ENCODE measurements around the gene CCDC142.
A peak's percentile ranks its signal among the peaks of the same experiment; 100 is the strongest.
"Not testable (repeated sequence)": the region's sequence is repeated elsewhere in the genome, so short reads cannot be mapped to it uniquely, and the experiment has no call there.

The CCDC142 gene

DNA sequence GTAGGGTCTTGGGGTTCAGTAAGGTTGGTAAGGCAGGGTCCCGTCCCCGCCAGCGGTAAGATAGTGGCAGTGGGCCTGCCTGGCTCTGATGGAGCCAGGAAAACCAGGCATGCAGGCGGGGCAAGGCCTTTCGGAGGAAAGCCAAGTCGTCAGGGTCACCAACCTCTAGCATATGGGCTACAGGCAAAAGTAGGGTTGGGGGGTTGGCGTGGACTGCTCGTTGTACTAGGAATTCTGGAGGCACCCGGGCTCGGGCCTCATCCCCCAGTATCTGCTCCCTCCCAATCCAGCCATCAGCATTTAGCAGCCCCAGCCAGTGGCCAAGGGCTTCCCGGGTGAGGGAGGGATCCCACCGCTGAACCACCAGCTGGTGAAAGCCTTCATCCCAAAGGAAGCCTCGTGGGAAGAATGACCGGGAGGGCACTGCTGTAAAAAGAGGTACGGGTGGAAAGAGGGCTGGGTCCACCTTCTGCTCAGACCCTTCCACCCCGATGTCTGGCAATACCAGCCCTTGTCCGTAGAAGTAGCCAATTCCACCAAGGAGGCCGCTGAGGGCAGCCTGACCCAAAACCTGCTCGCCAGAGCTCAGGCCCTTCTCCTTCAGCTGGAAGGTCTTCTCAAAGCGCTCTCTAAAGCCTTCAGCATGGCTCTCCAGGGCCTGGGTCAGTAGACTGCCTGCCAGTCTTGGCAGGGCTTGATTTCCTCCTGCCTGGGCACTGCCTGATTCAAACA lies 20.6 kb downstream of the CCDC142 start:
- no peak for DNase-seq

DNA sequence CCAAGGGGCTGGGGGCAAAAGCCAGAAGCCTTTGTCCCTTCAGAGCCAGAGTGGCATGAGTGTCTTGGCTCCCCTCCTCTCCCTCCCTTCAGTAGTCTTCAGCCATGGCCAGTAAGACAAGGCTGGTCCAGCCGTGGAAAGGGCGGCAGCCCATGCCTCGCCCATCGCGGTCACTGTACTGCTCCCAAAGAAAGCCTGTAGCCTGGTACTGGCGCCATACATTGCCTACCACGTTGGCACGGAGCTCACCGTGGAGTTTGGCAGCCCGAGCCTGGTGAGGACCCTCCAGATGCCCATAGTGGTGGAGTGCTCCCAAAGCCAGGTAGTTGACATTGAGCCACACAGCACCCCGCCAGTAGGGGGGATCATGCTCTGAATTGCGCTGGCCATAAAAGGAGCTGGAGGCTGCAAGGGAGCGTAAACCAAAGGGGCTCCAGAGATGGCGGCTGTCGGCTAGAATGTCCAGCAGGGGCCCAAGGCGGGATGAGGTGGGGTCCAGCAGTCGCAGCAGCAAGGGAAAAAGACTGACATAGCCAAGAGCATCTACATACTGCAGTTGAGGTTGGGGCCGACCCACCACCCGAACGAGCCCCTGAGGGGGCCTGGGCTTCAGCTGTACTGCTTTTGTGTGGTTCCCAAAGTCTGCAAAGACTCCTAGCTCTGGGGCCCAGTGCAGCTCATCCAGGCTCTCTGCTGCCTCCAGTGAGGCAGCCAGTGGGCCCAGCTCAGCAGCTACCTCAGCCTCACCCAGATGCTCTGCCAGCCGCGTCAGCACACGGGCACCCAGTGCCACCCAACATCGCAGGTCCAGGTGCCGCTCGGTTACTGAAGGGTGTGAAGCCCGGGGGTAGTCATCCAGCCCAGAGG lies 21.4 kb downstream of the CCDC142 start:
- no peak for DNase-seq

DNA sequence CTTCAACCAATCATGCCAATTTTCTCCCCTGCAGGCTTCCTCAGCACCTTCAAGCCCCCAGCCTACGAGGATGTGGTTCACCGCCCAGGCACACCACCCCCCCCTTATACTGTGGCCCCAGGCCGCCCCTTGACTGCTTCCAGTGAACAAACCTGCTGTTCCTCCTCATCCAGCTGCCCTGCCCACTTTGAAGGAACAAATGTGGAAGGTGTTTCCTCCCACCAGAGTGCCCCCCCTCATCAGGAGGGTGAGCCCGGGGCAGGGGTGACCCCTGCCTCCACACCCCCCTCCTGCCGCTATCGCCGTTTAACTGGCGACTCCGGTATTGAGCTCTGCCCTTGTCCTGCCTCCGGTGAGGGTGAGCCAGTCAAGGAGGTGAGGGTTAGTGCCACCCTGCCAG lies 22.6 kb downstream of the CCDC142 start:
- not testable (repeated sequence) for DNase-seq

DNA sequence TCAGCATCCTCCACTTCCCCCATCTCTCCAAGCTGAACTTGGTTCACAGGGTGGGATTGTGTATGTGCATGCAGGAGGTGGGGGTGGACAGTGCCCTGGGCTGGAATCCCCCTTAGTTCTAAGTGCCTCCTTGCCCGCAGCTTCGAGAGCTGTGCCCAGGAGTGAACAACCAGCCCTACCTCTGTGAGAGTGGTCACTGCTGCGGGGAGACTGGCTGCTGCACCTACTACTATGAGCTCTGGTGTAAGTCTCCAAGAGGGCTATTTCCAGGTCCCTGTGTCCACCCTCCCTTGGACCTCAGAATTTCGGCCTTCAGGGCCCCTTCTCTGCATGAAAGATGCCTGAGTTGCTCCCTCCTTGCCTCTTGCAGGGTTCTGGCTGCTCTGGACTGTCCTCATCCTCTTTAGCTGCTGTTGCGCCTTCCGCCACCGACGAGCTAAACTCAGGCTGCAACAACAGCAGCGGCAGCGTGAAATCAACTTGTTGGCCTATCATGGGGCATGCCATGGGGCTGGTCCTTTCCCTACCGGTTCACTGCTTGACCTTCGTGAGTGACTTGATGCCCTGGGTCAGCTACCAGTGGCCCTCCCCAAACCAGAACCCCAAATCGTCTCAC lies 23.2 kb downstream of the CCDC142 start:
- DNase-seq, result not testable (repeated sequence)

DNA sequence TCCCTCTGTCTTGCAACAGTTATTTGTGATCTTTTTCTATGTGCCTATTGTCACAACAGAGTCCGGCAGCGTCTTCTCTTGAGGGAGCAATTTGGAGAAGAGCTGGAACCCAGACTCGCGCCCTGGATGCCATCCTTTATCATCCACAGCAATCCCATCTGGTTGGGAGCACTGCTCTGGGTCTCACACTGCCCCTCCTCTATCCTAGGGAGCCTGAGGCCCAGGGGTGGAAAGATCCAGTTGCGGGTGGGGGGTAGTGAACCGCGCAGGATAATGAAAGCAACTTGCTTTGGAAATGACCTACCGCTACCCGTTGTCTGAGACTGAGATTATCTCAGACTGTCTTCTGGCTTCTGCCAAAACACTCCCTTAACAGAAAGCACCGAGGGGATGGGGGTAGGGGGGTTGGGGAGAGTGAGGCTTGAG lies 23.8 kb downstream of the CCDC142 start:
- no peak for DNase-seq

DNA sequence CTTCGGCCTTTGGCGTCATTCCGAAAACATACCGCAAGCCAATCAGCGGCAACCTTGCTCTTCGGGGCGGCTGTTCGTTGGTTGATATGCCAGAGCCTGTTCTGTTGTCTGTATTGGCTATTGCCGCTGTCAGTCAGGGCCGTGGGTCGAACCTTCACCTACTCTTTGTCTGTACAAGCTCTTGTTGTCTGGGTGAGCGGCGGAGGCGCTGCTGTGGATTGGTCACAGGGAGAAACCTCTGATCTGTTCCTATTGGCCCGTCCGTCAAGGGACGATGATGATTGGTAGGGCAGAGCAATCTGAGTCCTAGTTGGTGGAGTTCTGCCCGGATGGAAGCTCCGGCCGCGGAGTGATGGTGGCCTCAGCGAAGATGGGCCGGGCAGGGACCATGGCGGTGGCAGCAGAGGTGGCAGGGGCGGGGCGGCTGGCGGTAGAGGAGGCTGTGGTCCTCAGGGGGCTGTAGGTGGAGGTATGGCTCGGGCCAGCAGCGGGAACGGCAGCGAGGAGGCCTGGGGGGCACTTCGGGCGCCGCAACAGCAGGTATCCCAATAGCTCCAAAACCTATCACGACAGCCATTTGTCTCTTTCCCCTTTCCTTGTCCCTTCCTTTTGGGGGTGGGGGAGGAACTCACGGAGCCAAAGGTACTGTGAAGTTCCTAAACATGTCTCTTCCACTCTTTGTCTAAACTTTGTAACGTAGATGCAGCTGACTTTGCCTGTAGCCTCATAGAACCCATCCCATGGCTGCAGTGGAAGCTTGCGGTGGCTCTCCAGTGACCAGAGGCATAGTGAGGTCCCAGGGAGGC lies 24.5 kb downstream of the CCDC142 start, which contains the start of gene WBP1:
WBP1 (plus strand) TSS at position 307 of the 806 bp plus-strand sequence; CDS start at position 472, 165 bp downstream.
- peak; percentile 99 for DNase-seq

DNA sequence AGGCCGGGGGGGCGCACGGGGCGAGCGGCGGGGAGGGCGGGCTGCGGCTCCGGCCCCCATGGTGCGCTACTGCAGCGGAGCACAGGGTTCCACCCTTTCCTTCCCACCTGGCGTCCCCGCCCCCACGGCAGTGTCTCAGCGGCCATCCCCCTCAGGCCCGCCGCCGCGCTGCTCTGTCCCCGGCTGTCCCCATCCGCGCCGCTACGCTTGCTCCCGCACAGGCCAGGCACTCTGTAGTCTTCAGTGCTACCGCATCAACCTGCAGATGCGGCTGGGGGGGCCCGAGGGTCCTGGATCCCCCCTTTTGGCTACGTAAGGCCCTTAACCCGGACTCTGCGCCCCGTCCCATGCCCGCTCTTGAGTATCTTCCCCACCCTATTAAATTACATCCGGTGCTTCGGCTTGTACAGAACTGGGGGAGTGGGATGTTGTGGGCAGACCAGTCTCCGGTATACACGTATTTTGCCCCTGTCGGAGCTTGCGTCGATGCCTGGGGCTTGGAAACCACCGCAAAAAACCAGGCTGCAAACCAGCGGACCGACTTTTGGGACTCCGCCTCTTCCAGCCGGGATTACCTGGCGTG lies 25.2 kb downstream of the CCDC142 start:
- no peak for DNase-seq

DNA sequence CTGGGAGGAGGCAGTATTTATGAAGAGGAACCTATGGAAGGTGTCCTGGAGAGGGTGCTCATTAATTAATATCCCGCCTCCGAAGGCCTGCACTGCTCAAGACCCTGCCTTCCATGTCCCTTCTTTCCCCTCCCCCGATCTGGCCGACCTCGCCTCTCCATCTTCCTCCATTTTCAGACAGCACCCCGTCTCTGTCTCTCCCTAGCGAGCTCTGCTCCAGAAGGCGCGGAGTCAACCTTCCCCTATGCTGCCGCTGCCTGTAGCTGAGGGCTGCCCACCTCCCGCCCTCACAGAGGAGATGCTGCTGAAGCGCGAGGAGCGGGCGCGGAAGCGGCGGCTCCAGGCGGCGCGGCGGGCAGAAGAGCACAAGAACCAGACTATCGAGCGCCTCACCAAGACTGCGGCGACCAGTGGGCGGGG lies 25.7 kb downstream of the CCDC142 start:
- no peak for DNase-seq

DNA sequence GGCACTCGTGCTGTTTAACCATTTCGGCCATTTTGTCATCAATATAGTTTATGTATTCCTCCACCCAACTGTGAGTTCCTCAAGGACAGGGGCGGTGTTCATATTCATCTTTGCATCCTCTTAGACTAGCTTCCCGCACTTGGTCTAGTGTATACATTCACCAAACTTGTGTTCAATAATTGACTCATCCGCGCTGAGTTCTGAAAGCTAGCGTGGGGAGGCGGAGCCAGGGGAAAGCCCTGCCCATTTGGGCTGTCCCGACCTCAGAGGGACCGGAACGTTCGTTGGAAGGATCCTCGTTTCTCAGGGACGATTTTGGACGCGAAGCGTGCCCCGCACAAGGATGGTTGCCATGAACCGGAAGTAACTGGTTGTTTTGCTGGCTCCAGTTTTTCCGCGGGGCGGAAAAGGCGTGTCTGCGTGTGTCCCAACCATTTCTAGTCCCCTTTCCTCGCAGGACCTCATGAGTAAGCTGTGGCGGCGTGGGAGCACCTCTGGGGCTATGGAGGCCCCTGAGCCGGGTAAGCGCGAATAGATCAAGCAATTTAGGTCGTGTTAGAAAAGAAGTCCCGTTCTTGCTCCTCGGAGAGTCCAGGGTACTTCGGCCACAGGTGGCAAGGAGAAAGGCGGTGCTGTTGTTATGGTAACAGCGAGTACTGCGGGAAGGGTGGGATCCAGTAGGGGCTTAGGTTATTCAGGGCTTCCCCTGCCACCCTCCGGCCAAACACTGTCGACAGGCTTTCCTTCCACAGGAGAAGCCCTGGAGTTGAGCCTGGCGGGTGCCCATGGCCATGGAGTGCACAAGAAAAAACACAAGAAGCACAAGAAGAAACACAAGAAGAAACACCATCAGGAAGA lies 27.9 kb downstream of the CCDC142 start, which contains the start of gene INO80B:
INO80B (plus strand) TSS at position 434 of the 858 bp plus-strand sequence; CDS start at position 464, 30 bp downstream.
- peak; percentile 97 for DNase-seq

DNA sequence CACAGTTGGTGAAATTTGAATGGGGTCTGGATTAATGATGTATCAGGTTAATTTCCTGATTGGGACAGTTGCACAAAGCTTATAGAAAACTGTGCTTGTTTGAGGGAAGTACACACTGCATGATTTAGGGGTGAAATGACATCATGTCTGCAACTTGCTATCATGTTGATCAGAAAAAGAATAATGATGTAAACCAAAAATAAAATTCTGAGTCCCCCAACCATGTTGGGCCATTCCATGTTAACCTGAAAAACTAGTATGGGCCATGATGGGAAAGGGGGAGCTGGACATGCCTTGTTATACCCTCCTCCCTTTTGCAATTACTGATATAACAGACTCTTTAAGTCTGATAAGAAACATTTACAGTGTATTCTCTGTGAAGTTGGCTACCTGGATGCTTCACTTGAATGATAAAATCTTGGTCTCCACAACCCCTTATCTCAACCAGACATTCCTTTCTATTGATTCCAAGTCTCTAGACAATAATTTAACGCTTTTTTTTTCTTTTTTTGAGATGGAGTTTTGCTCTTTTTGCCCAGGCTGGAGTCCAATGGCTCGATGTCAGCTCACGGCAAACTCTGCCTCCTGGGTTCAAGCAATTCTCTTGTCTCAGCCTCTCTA lies 32.1 kb downstream of the CCDC142 start:
- no peak for DNase-seq

DNA sequence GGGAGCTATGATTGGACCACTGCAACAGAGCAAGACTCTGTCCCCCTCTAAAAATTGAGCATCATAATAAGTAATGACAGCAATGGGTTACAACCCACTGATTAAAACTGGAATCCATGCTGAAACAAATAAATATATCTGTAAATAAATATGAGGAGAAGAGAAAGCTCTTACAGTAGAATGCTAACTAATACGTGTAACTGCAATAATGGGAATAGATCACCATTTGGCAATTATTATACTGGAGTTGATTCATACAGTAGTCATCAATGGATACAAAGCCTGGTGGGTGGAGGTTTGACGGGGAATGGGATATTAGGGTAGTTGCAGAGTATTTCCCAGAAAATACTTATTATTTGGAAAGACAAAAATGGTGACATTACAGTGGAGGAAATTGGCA lies 34.0 kb downstream of the CCDC142 start:
- no peak for DNase-seq

DNA sequence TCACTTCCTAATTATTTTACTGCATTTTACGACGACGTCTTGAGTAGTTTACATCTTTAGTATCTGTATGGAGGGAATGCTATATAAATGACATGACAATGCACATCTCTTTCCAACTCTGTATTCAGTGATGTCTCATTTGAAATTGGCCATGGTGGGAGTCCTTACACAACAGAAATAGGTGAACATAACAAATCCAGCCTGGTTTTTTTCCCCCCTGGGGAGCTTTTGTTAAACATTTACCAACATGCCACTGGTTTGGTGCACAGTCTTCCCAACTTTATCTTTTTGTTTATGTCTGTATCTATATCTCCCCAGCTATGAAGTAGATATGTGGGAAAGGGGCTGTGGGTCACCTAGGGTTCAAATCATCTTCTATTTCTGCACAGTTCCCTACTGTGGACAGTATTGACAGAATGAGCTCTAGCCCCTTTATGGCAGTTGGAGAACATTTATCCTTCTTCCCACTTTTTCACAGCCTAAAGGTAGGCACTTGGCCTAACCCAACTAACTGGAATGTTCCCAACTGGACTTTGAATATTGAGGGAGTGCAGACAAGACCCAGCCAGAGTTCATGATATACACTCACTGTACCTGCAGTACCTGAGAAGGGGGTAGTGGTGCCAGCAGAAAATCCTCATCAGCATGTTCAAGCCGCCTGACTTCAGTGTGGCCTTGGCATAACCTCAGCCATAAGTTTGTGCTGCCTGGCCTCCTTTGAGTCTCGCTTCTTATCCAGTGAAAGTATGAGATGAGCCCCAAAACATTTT lies 35.4 kb downstream of the CCDC142 start:
- no peak for DNase-seq

DNA sequence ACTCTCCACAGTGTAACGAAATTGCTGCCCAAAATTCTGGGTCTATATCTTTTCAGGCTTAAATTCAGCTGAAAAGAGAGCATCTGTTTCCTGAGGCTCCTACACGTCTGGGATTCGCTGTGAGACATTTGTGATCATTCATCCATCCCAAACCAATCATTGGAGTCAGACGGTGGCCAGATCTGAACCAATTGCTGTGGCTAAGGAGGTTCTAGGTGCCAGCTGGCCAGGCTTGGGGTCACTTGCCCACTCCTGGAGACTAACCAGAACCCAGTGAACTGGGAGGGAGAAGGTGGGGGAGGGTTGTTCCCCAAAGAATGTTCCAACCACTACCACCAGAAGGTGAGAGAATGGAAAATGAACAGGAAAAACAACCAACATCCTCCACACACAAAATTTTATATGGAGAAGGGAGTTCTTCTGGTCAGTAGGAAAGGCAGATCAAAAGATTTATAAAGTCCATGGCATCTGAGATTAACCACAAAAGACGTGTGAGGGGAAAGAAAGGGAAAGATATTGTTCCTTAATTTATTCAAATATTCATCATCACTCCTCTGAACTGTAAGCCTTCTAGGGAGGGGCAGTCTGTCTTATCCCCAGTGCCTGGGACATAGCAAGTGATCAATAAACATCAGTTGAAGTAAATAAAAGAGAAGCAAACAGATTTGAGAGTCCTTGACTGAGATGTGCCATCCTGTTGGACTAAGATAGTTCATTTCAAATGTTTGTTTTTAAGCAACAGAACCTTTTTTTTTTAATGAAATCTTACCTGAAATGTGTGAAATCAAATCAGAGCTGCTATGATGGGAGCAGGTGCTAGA lies 38.1 kb downstream of the CCDC142 start:
- DNase-seq, result no peak

DNA sequence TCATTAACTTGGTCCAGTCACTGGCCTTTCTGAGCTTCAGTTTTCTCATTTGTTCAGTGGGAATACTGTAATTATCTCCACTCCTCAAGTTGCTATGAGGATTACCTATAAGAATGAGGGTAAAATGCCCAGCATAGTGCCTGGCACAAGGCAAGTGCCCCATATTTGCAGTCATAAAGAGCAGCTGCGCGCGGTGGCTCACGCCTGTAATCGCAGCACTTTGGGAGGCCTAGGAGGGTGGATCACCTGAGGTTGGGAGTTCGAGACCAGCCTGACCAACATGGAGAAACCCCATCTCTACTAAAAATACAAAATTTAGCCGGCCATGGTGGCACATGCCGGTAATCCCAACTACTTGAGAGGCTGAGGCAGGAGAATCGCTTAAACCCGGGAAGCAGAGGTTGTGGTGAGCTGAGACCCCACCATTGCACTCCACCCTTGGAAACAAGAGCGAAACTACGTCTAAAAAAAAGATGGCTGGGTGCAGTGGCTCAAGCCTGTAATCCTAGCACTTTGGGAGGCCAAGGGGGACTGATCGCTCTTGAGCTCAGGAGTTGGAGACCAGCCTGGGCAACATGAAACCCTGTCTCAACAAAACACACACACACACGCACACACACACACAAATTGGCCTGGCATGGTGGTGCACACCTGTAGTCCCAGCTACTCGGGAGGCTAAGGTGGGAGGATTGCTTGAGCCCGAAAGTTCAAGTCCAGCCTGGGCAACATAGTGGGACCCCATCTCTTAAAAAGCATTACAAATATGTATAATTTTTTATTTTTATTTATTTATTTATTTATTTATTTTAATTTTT lies 40.1 kb downstream of the CCDC142 start:
- not testable (repeated sequence) for DNase-seq

DNA sequence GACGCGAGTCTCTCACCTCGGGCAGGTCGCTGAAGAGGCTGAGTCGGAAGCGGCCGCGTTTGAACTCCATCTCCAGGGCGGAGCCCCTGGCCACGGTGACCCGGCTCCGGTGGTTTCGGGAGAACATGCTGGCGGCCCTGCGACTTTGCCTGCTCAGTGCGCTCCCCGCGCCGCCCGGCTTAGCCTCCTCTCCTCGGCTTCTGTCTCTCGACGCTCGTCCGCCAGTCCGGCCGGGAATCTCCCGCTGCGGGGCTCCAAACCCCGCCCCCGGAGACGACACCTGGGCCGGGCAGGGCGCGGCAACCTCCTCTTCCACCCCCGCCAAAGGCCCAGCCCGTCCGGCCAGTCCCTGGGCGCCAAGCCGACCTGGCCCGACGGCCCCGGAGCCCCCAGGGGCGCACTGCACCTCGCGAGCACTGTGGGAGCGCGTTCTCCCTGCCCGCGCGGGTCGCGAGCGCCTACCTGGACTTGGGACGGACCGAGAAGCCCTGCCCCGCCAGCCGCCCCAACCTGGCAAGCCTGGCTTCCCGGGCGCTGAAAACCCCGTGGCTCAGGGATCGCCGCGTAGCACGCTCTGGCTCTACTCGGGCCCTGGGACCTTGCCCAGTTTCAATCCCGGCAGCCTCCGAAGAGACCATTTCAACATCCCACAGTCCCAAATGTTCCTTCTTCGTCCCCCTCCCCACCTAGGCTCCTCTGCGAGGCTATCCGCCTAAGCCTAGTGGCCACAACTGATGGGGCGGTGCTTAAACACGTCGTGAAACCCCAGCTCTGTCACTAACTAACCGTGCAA lies 40.9 kb downstream of the CCDC142 start, which contains the start of gene RTKN:
RTKN (minus strand) TSS at position 248 of the 793 bp plus-strand sequence; CDS start at position 127, 121 bp downstream.
- no peak for DNase-seq

DNA sequence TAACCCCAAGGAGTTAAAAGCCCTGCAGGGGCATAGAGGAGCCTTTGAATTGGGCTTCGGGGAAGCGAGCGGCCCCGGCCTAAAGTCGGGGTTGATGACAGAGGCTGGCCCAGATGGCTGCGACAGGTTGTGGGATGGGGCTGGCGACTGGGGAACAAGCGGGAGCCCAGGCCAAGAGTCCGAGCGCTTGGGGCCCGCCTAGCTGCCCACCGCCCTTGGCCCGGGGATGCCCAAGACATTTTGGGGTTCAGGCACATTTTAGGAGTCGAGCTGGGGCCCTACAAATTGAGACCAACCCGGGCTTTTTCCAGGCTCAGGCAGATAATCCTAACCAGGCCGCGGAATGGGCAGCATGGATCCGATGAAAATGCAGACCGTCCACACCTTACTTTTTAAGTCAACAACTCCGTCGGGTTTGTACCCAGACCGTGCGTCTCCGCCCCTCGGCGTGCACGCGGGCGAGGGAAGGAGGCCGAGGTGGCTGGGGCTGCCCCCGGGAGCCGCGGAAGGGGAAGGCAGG lies 41.6 kb downstream of the CCDC142 start:
- DNase-seq, result no peak
